Left ventricle myocardium inferior (tissue), 1 donor: ENCODE data around the gene BACH2. TPM values are rescaled to one million over a fixed set of nuclear protein-coding genes. Genes with fewer than 3 reads are reported as not detected.

Experiments used
- DNase-seq: peaks from one replicate; pipeline ENCODE4 v3.0.0-alpha.2; 2020
- H3K27ac ChIP-seq: fragments of 200-600 bp; replicated peaks from 2 replicates; pipeline ENCODE4 v1.8.0; 2021
- H3K27me3 ChIP-seq: fragments of 200-600 bp; 2 replicates; pipeline ENCODE4 v1.8.0; 2021; ENCODE audit warnings: low read depth
- H3K36me3 ChIP-seq: fragments of 200-600 bp; 2 replicates; pipeline ENCODE4 v1.8.0; 2021
- H3K4me1 ChIP-seq: fragments of 200-600 bp; 2 replicates; pipeline ENCODE4 v1.8.0; 2021
- H3K4me3 ChIP-seq: fragments of 200-600 bp; 2 replicates; pipeline ENCODE4 v1.8.0; 2021; ENCODE audit warnings: mild to moderate bottlenecking, moderate library complexity
- H3K9me3 ChIP-seq: fragments of 200-600 bp; replicated peaks from 2 replicates; pipeline ENCODE4 v1.8.0; 2021
- CTCF ChIP-seq: fragments of 200-600 bp; IDR thresholded peaks from 2 replicates; pipeline ENCODE4 v1.8.0; 2021; ENCODE audit warnings: antibody characterized with exemption, mild to moderate bottlenecking, borderline replicate concordance
- intact Hi-C: fragments of 100-400 bp; cut with micrococcal nuclease; formaldehyde crosslinking; loops from one replicate; pipeline ENCODE4 v1.11.0; 2022
- total RNA-seq: library from RNA; stranded (reverse); fragmentation: NEBNext Ultra II Directional; extraction: Animal tissue kit (Norgen Biotek cat#: 25700); gene quantifications from one replicate; pipeline ENCODE4 v1.2.1, GENCODE V29; 2021
- donor health status: DM: no; HTN: yes; CAD: no; lungs with severe emphysema.

The BACH2 gene
- total RNA-seq, 1 donor from 2014 or later = 1.5 TPM

- H3K36me3 ChIP-seq = no peaks in the 10 kb centered on the region
- no peaks in the 10 kb centered on the region for H3K9me3 ChIP-seq
- no peak for TF ChIP-seq CTCF
- no peaks in the 10 kb centered on the region for H3K27me3 ChIP-seq
- intact Hi-C loops = no loop called here
- H3K4me3 ChIP-seq = no peak overlapping the region
- H3K4me1 ChIP-seq = peaks cover 15% of the 10 kb centered on the region
- DNase-seq = no peak
- no peak overlapping the region for H3K27ac ChIP-seq
Observed at GRCh38 chr6:90156861-90157260, 139.8 kb downstream of the BACH2 start.

GRCh38 chr6:90154755-90155470, 141.7 kb downstream of the BACH2 start:
- Histone ChIP-seq H3K27me3 (no peaks in the 10 kb centered on the region), H3K36me3 (no peaks in the 10 kb centered on the region), H3K9me3 (no peaks in the 10 kb centered on the region), H3K27ac (no peak overlapping the region), H3K4me1 (peaks cover 7% of the 10 kb centered on the region), H3K4me3 (no peak overlapping the region)
- no peak for TF ChIP-seq CTCF
- DNase-seq = no peak
- intact Hi-C loops = no loop called here

- H3K27ac ChIP-seq = no peak overlapping the region
- H3K27me3 ChIP-seq = no peaks in the 10 kb centered on the region
- H3K36me3 ChIP-seq = no peaks in the 10 kb centered on the region
- H3K4me3 ChIP-seq = no peak overlapping the region
- intact Hi-C loops = no loop called here
- H3K4me1 ChIP-seq = no peaks in the 10 kb centered on the region
- H3K9me3 ChIP-seq = no peaks in the 10 kb centered on the region
- DNase-seq = no peak
- TF ChIP-seq CTCF = no peak
Observed at GRCh38 chr6:90151576-90152422, 144.8 kb downstream of the BACH2 start.

- H3K4me3 ChIP-seq = no peak overlapping the region
- no peak for TF ChIP-seq CTCF
- H3K27me3 ChIP-seq = no peaks in the 10 kb centered on the region
- H3K9me3 ChIP-seq = no peaks in the 10 kb centered on the region
- H3K4me1 ChIP-seq = no peaks in the 10 kb centered on the region
- no peak for DNase-seq
- H3K27ac ChIP-seq = no peak overlapping the region
- H3K36me3 ChIP-seq = no peaks in the 10 kb centered on the region
- intact Hi-C loops = no loop called here
Observed at GRCh38 chr6:90149280-90149679, 147.4 kb downstream of the BACH2 start.

GRCh38 chr6:90148867-90149266, 147.8 kb downstream of the BACH2 start:
- Histone ChIP-seq H3K4me1 (no peaks in the 10 kb centered on the region), H3K27ac (no peak overlapping the region), H3K9me3 (no peaks in the 10 kb centered on the region), H3K36me3 (no peaks in the 10 kb centered on the region), H3K4me3 (no peak overlapping the region), H3K27me3 (no peaks in the 10 kb centered on the region)
- intact Hi-C loops = no loop called here
- no peak for TF ChIP-seq CTCF
- no peak for DNase-seq
